H1 (cell line): ENCODE data around the gene SV2C. TPM values are rescaled to one million over a fixed set of nuclear protein-coding genes. Genes with fewer than 3 reads are reported as not detected.

Experiments used
- CTCF ChIA-PET: fragments of 300-600 bp; sonication (Branson Sonifier 250); formaldehyde crosslinking; loops from one replicate; lab custom pipeline; 2021; ENCODE audit not compliant: partially characterized antibody; lab: Charles Lee
- POLR2A ChIA-PET: fragments of 300-600 bp; sonication (Branson Sonifier 250); formaldehyde crosslinking; loops from one replicate; lab custom pipeline; 2021; ENCODE audit warnings: inconsistent platforms; ENCODE audit not compliant: partially characterized antibody; lab: Charles Lee
- DNase-seq, 2 experiments: peaks; one replicate each; pipeline versions ENCODE4 v3.0.0 to v3.0.0-alpha.2; 2010 to 2022; ENCODE audit warnings: low spot score in 2 of 2, low read depth in 1 of 2, mixed read lengths in 1 of 2
- FAIRE-seq: peaks from 2 replicates; lab custom pipeline; 2011; peaks lifted over from hg19 to GRCh38; lab: Jason Lieb, UNC
- H2AFZ ChIP-seq: 2 replicates; pipeline ENCODE4 v1.8.1; 2012; ENCODE audit warnings: low read length, inconsistent platforms
- H2AK5ac ChIP-seq: 2 replicates; pipeline ENCODE4 v1.6.1; 2013; ENCODE audit warnings: low read depth, low read length
- H2BK120ac ChIP-seq: replicated peaks from 2 replicates; pipeline ENCODE3; 2013; ENCODE audit warnings: low read depth, low read length, inconsistent platforms
- H2BK12ac ChIP-seq: 2 replicates; pipeline ENCODE4 v1.6.1; 2013; ENCODE audit warnings: low read depth, low read length
- H2BK15ac ChIP-seq: 2 replicates; pipeline ENCODE4 v1.6.1; 2013; ENCODE audit warnings: low read length
- H2BK20ac ChIP-seq: 2 replicates; pipeline ENCODE4 v1.6.1; 2013; ENCODE audit warnings: low read length
- H2BK5ac ChIP-seq: 2 replicates; pipeline ENCODE4 v1.6.1; 2013; ENCODE audit warnings: low read depth, low read length
- H3K14ac ChIP-seq: 2 replicates; pipeline ENCODE4 v1.6.1; 2013; ENCODE audit warnings: inconsistent platforms; ENCODE audit not compliant: insufficient read length
- H3K18ac ChIP-seq: 2 replicates; pipeline ENCODE4 v1.6.1; 2013; ENCODE audit warnings: low read length; ENCODE audit errors: extremely low read depth
- H3K23ac ChIP-seq: 2 replicates; pipeline ENCODE4 v1.6.1; 2013; ENCODE audit warnings: inconsistent platforms; ENCODE audit not compliant: insufficient read length
- H3K23me2 ChIP-seq: 2 replicates; pipeline ENCODE4 v1.6.1; 2013; ENCODE audit warnings: low read depth, low read length
- H3K27ac ChIP-seq: 2 replicates; pipeline ENCODE4 v1.6.1; 2011; ENCODE audit warnings: low read depth, low read length, inconsistent platforms
- H3K27me3 ChIP-seq, 4 experiments: replicated peaks in 1 of 4; 1 replicate in 1 of 4; 2 replicates in 3 of 4; pipeline versions ENCODE4 v1.6.1 to v1.8.1; 2011 to 2013; ENCODE audit warnings: low read length in 3 of 4, mild to moderate bottlenecking in 3 of 4, inconsistent platforms in 2 of 4, mixed read lengths in 2 of 4, moderate library complexity in 1 of 4; ENCODE audit not compliant: control insufficient read depth in 3 of 4, insufficient read depth in 3 of 4; ENCODE audit errors: extremely low read depth in 1 of 4
- H3K36me3 ChIP-seq, 4 experiments: 2 replicates each; pipeline versions ENCODE4 v1.6.1 to v1.8.1; 2011 to 2013; ENCODE audit warnings: mild to moderate bottlenecking in 4 of 4, low read length in 3 of 4, moderate library complexity in 2 of 4, control low read depth in 1 of 4, inconsistent platforms in 1 of 4; ENCODE audit not compliant: insufficient read depth in 4 of 4, control insufficient read depth in 2 of 4
- H3K4ac ChIP-seq: replicated peaks from 2 replicates; pipeline ENCODE3; 2013; ENCODE audit warnings: low read length, low read depth, mixed read lengths, inconsistent platforms; ENCODE audit not compliant: insufficient read length
- H3K4me1 ChIP-seq, 4 experiments: replicated peaks in 1 of 4; 1 replicate in 1 of 4; 2 replicates in 3 of 4; pipeline versions ENCODE4 v1.6.1 to v1.8.1; 2011 to 2013; ENCODE audit warnings: low read length in 3 of 4, inconsistent platforms in 2 of 4, mixed read lengths in 1 of 4; ENCODE audit not compliant: insufficient read depth in 4 of 4, control insufficient read depth in 3 of 4
- H3K4me2 ChIP-seq, 2 experiments: 2 replicates each; pipeline versions ENCODE4 v1.6.1 to v1.8.1; 2011 to 2013; ENCODE audit warnings: low read depth in 2 of 2, low read length in 2 of 2, control low read depth in 1 of 2, inconsistent platforms in 1 of 2, mild to moderate bottlenecking in 1 of 2; ENCODE audit not compliant: insufficient read depth in 1 of 2
- H3K4me3 ChIP-seq, 4 experiments: fragments of 200-600, 300-600 bp in 1 of 4; sonication (generic), shearing (Covaris generic), sonication (Bioruptor Twin) in 1 of 4; 2 replicates each; pipeline versions ENCODE4 v1.5.1 to v1.8.1; 2011 to 2016; ENCODE audit warnings: low read length in 4 of 4, low read depth in 3 of 4, control low read depth in 2 of 4, inconsistent platforms in 2 of 4, mild to moderate bottlenecking in 2 of 4, mixed read lengths in 1 of 4, moderate library complexity in 1 of 4; ENCODE audit not compliant: insufficient read depth in 2 of 4; ENCODE audit errors: extremely low read depth in 1 of 4
- H3K56ac ChIP-seq: replicated peaks from 2 replicates; pipeline ENCODE3; 2013; ENCODE audit warnings: low read depth, mild to moderate bottlenecking, mixed read lengths, low read length, inconsistent platforms; ENCODE audit not compliant: insufficient read length
- H3K79me1 ChIP-seq: 2 replicates; pipeline ENCODE4 v1.6.1; 2013; ENCODE audit warnings: low read depth, low read length, control low read depth
- H3K79me2 ChIP-seq, 2 experiments: 2 replicates each; pipeline versions ENCODE4 v1.6.1 to v1.8.1; 2012 to 2013; ENCODE audit warnings: low read length in 2 of 2, mild to moderate bottlenecking in 2 of 2, inconsistent platforms in 1 of 2; ENCODE audit not compliant: insufficient read depth in 2 of 2, control insufficient read depth in 1 of 2
- H3K9ac ChIP-seq, 4 experiments: replicated peaks in 1 of 4; 1 replicate in 1 of 4; 2 replicates in 3 of 4; pipeline versions ENCODE4 v1.6.1 to v1.8.1; 2011 to 2013; ENCODE audit warnings: low read depth in 3 of 4, low read length in 3 of 4, control low read depth in 2 of 4, mild to moderate bottlenecking in 2 of 4, moderate library complexity in 2 of 4, inconsistent platforms in 1 of 4; ENCODE audit errors: extremely low read depth in 1 of 4
- H3K9me3 ChIP-seq, 2 experiments: 2 replicates each; pipeline versions ENCODE4 v1.6.1 to v1.8.1; 2012 to 2013; ENCODE audit warnings: mild to moderate bottlenecking in 2 of 2, moderate library complexity in 2 of 2, control low read depth in 1 of 2, inconsistent platforms in 1 of 2, low read depth in 1 of 2, low read length in 1 of 2, mixed read lengths in 1 of 2; ENCODE audit not compliant: insufficient read depth in 2 of 2
- H4K20me1 ChIP-seq, 2 experiments: replicated peaks in 1 of 2; 2 replicates each; pipeline versions ENCODE3 to v1.8.1; 2011 to 2013; ENCODE audit warnings: inconsistent platforms in 2 of 2, low read length in 2 of 2, mild to moderate bottlenecking in 1 of 2; ENCODE audit not compliant: insufficient read depth in 2 of 2, control insufficient read depth in 1 of 2
- H4K5ac ChIP-seq: 2 replicates; pipeline ENCODE4 v1.6.1; 2013; ENCODE audit warnings: low read length, low read depth, mixed read lengths, inconsistent platforms; ENCODE audit not compliant: insufficient read length
- H4K8ac ChIP-seq: 2 replicates; pipeline ENCODE4 v1.8.0; 2013; ENCODE audit warnings: mild to moderate bottlenecking, moderate library complexity, low read length, inconsistent platforms; ENCODE audit not compliant: insufficient read depth; ENCODE audit errors: extremely low read depth
- H4K91ac ChIP-seq: replicated peaks from 2 replicates; pipeline ENCODE3; 2013; ENCODE audit warnings: low read length, mixed read lengths, inconsistent platforms; ENCODE audit not compliant: insufficient read length
- BRCA1 ChIP-seq: IDR thresholded peaks from 2 replicates; pipeline ENCODE4 v1.6.1; 2012; ENCODE audit warnings: low read depth, low read length, improper control_type of control experiment
- CBX5 ChIP-seq: fragments of 300-800, 300-1000 bp; sonication (generic); IDR thresholded peaks from 2 replicates; pipeline ENCODE4 v1.7.1; 2016; ENCODE audit warnings: antibody characterized with exemption, low read length, low read depth
- CEBPB ChIP-seq: IDR thresholded peaks from 2 replicates; pipeline ENCODE4 v1.6.1; 2012; ENCODE audit warnings: low read depth, low read length
- CTBP2 ChIP-seq: IDR thresholded peaks from 2 replicates; pipeline ENCODE4 v1.7.0; 2011; ENCODE audit warnings: borderline replicate concordance, mild to moderate bottlenecking, moderate library complexity, mixed read lengths, low read length; ENCODE audit not compliant: insufficient read depth, insufficient read length
- EGR1 ChIP-seq: IDR thresholded peaks from 2 replicates; pipeline ENCODE4 v1.6.1; 2011; ENCODE audit warnings: low read depth, low read length, borderline replicate concordance
- EZH2 ChIP-seq: fragments of 200-600 bp; sonication (generic); IDR thresholded peaks from 2 replicates; pipeline ENCODE4 v1.7.1; 2012; ENCODE audit warnings: low read depth, mild to moderate bottlenecking, moderate library complexity, low read length, inconsistent platforms; ENCODE audit not compliant: severe bottlenecking
- HDAC2 ChIP-seq, 2 experiments: fragments of 300-600 bp in 1 of 2; sonication (generic) in 1 of 2; IDR thresholded peaks; 2 replicates each; pipeline ENCODE4 v1.6.1; 2011 to 2012; ENCODE audit warnings: low read depth in 2 of 2, low read length in 2 of 2, mild to moderate bottlenecking in 2 of 2, moderate library complexity in 2 of 2, borderline replicate concordance in 1 of 2, inconsistent platforms in 1 of 2
- JUND ChIP-seq: IDR thresholded peaks from 2 replicates; pipeline ENCODE4 v1.6.1; 2011; ENCODE audit warnings: mild to moderate bottlenecking, improper control_type of control experiment, low read length
- POLR2A ChIP-seq, 2 experiments: IDR thresholded peaks; 1 replicate in 1 of 2; 2 replicates in 1 of 2; pipeline ENCODE4 v1.6.1; 2011; ENCODE audit warnings: low read depth in 2 of 2, low read length in 2 of 2, mild to moderate bottlenecking in 2 of 2; ENCODE audit errors: control extremely low read depth in 1 of 2
- RAD21 ChIP-seq, 2 experiments: IDR thresholded peaks in 1 of 2; conservative IDR thresholded peaks in 1 of 2; 2 replicates each; pipeline ENCODE4 v1.6.1; 2011; ENCODE audit warnings: low read depth in 2 of 2, low read length in 2 of 2, improper control_type of control experiment in 1 of 2, inconsistent platforms in 1 of 2, mild to moderate bottlenecking in 1 of 2, moderate library complexity in 1 of 2
- SIRT6 ChIP-seq: IDR thresholded peaks from one replicate; pipeline ENCODE4 v1.7.1; 2012; ENCODE audit warnings: low read length, inconsistent platforms
- SP2 ChIP-seq: IDR thresholded peaks from 2 replicates; pipeline ENCODE4 v1.6.1; 2012; ENCODE audit warnings: mild to moderate bottlenecking, low read length, inconsistent platforms
- TEAD4 ChIP-seq: IDR thresholded peaks from 2 replicates; pipeline ENCODE4 v1.6.1; 2012; ENCODE audit warnings: low read depth, low read length, inconsistent platforms, mixed read lengths
- WGBS, 2 experiments: shearing (Covaris generic) in 1 of 2; methylation state at CpG; one replicate each; pipeline versions ENCODE4 v1.1.6 to v1.1.7; 2013 to 2015; ENCODE audit warnings: low lambda C conversion rate in 2 of 2, mixed read lengths in 2 of 2, inconsistent platforms in 1 of 2, low coverage in 1 of 2, missing lambda C conversion rate in 1 of 2; ENCODE audit not compliant: insufficient replicate concordance in 2 of 2, insufficient coverage in 1 of 2, insufficient read length in 1 of 2; ENCODE audit errors: extremely low coverage in 1 of 2, missing lambda C conversion rate in 1 of 2; 5-methylcytosine and 5-hydroxymethylcytosine counted together
- polyA plus RNA-seq, 7 experiments: library from polyadenylated mRNA; depleted of rRNA in 3 of 7; stranded (reverse) in 5 of 7; unstranded in 2 of 7; fragments of >200 nt in 5 of 7; fragments of 200-250 nt in 2 of 7; gene quantifications; 1 replicate in 5 of 7; 2 replicates in 1 of 7; 4 replicates in 1 of 7; pipeline versions ENCODE4 v1.2.1 to v1.2.3, GENCODE V29; 2011 to 2013; ENCODE audit warnings: missing spikeins in 2 of 7, mixed read lengths in 2 of 7
- total RNA-seq: library from RNA; stranded (reverse); fragmentation: NEBNext Ultra II Directional; extraction: Animal tissue kit (Norgen Biotek cat#: 25700); gene quantifications from 2 replicates; pipeline ENCODE4 v1.2.1, GENCODE V29; 2021
- TF ChIP-seq, protein P1 (sequence below): IDR thresholded peaks from 2 replicates; pipeline ENCODE4 v1.6.1; 2011; ENCODE audit warnings: low read length, improper control_type of control experiment

Gene SV2C
- total and polyA plus RNA-seq, 2 of the 8 experiments (the other 6 are each of a cell fraction or from before 2014, with no cell fraction given): 0.08 to 0.24 TPM

DNA sequence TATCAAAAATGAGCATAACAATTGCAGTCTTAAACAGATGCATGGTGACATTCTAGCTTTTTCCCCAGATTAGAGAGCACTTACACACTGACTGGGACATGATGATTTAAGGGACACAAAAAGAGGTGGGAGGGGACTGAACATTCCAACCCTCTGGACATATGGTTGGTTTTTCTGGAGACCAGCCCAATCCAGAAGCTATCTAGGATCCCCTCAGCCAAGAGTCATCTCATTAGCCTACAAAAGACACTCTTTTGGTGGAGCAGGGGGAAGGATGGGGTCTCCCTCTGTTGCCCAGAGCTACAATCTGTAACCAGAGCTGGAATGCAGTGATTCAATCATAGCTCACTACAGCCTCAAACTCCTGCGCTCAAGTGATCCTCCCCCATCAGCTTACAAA lies 222.6 kb downstream of the SV2C start:
- no peak overlapping the region for H3K4ac ChIP-seq
- H3K79me2 ChIP-seq: no peaks in the 10 kb centered on the region
- FAIRE-seq (no peak), DNase-seq (no peak)
- POLR2A ChIA-PET: no interaction called here
- no peak overlapping the region for H3K9ac ChIP-seq
- H2AFZ ChIP-seq: no peak overlapping the region
- H3K18ac ChIP-seq: no peak overlapping the region
- H3K4me3 ChIP-seq: no peak overlapping the region
- no peak overlapping the region for H4K91ac ChIP-seq
- H3K36me3 ChIP-seq: no peaks in the 10 kb centered on the region
- H3K23ac ChIP-seq: no peak overlapping the region
- H3K23me2 ChIP-seq: no peaks in the 10 kb centered on the region
- no peak overlapping the region for H3K14ac ChIP-seq
- no peak overlapping the region for H3K4me2 ChIP-seq
- no peak overlapping the region for H2AK5ac ChIP-seq
- no peak overlapping the region for H2BK12ac ChIP-seq
- CTCF ChIA-PET: interaction anchor here (1.5 to 3.3 kb wide), 2 partner anchors 10 to 50 kb away, joined by 4 to 17 read pairs; no protein-coding TSS in a partner anchor
- H4K5ac ChIP-seq: no peak overlapping the region
- H2BK20ac ChIP-seq: no peak overlapping the region
- no peak overlapping the region for H3K27ac ChIP-seq
- H2BK15ac ChIP-seq: no peak overlapping the region
- no peak overlapping the region for H2BK120ac ChIP-seq
- H3K27me3 ChIP-seq: no peaks in the 10 kb centered on the region
- no peaks in the 10 kb centered on the region for H3K9me3 ChIP-seq
- H4K20me1 ChIP-seq: no peaks in the 10 kb centered on the region
- H4K8ac ChIP-seq: no peak overlapping the region
- H2BK5ac ChIP-seq: no peak overlapping the region
- H3K56ac ChIP-seq: no peak overlapping the region
- 75% methylated on average over 1 of the region's 1 CpG; no CpG with 5 or more reads in 1 of the 2 experiments for WGBS, 2 experiments
- H3K4me1 ChIP-seq: no peaks in the 10 kb centered on the region
- no peaks in the 10 kb centered on the region for H3K79me1 ChIP-seq
- TF ChIP-seq HDAC2 (IDR thresholded peaks at IDR 0.05; ENCODE audit: borderline replicate concordance in 1 of 2, low read depth in 2 of 2, low read length in 2 of 2) (no peak), SIRT6 (no peak), BRCA1 (no peak), TEAD4 (no peak), EZH2 (no peak), CEBPB (no peak), JUND (no peak), POLR2A (IDR thresholded peaks at IDR 0.05; ENCODE audit: control extremely low read depth in 1 of 2, low read depth in 2 of 2, low read length in 2 of 2) (no peak), CBX5 (no peak), CTBP2 (no peak), SP2 (no peak), RAD21 (IDR thresholded peaks at IDR 0.05 in 1 of 2, conservative IDR thresholded peaks at IDR 0.05 in 1 of 2; ENCODE audit: low read depth in 2 of 2, low read length in 2 of 2) (no peak), EGR1 (no peak)
- TF ChIP-seq, protein P1, sequence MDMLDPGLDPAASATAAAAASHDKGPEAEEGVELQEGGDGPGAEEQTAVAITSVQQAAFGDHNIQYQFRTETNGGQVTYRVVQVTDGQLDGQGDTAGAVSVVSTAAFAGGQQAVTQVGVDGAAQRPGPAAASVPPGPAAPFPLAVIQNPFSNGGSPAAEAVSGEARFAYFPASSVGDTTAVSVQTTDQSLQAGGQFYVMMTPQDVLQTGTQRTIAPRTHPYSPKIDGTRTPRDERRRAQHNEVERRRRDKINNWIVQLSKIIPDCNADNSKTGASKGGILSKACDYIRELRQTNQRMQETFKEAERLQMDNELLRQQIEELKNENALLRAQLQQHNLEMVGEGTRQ: no peak
